ENCODE results near the gene CD52.

DNA sequence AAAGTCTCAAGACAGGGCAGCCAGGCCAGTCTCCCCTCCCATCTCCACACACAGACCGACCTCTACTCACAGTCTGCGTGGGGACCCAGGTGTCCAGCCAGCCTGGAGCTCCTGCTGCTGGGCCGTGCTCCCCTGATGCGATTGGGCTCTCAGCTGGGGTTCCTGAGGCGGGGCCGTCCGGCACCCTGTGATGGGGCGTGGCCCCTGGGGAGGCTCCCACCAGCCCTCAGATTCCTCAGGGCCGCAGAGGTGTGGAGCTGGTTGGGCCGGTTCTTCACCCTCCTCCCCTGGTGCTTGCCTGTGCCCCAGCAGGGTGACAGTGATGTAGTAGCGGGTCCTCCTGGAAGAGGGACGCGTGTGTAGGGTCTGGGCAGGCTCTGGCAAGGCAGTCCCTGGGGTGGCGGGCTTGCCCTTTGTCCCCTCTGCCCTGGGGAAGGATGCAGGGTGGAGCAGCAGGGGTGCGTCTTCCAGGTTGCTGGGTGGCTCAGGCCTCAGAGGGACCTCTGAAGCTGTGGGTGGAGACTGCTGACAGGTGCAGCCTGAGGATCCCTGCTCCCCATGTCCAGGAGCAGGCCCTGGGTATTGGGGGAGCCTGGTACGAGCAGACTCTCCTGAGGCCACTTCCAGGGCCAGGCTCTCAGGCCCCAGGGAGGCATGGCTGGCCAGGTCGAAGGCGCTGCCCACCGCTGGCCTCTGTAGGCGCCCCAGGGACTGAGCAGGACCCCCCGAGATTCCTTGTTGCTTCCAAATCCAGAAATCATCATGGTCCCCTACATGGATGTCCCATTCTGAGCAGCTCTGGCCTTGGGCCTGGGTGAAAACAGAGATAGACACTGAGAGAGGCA lies 36.4 kb downstream of the CD52 start, which contains the start of gene CRYBG2:
- TF ChIP-seq POLR2AphosphoS5 (IDR thresholded peaks at IDR 0.05; ENCODE audit: low read depth, low read length), result no peak
- TF ChIP-seq POLR2A (IDR thresholded peaks at IDR 0.05; ENCODE audit: low read depth, low read length), result no peak
- TF ChIP-seq TAF1 (IDR thresholded peaks at IDR 0.05; ENCODE audit: low read depth, low read length), result no peak
- TF ChIP-seq SPI1 (IDR thresholded peaks at IDR 0.05; ENCODE audit: low read depth, low read length), result no peak
